Activated CD8-positive, alpha-beta T cell treated with anti-CD3 and anti-CD28 coated beads, Interleukin-2, amount 10 ng/mL, durations not matched to agents 7 days and 5 days (primary cell): ENCODE results near the gene PITPNC1. TPM values are rescaled to one million over a fixed set of nuclear protein-coding genes. Genes with fewer than 3 reads are reported as not detected.
"Not testable (repeated sequence)": the region's sequence is repeated elsewhere in the genome, so short reads cannot be mapped to it uniquely, and the experiment has no call there.

Experiments
- ATAC-seq: fragments of 150-1000 bp; cut with Tn5 transposase; one replicate; pipeline ENCODE4 v1.10.0; 2021; ENCODE audit warnings: moderate library complexity
- CTCF ChIA-PET: fragments of 350-600 bp; sonication (Branson Sonifier 250); formaldehyde crosslinking; loops from one replicate; lab custom pipeline; 2021; ENCODE audit warnings: antibody characterized with exemption; lab: Charles Lee
- POLR2A ChIA-PET: fragments of 350-600 bp; sonication (Branson Sonifier 250); formaldehyde crosslinking; loops from one replicate; lab custom pipeline; 2021; ENCODE audit warnings: antibody characterized with exemption; lab: Charles Lee
- DNase-seq: peaks from one replicate; pipeline ENCODE4 v3.0.0-alpha.2; 2020
- H3K27ac Mint-ChIP-seq: one replicate; pipeline ENCODE4 v1.8.0; 2021; ENCODE audit warnings: mild to moderate bottlenecking, mixed read lengths
- H3K27me3 Mint-ChIP-seq: one replicate; pipeline ENCODE4 v1.8.0; 2021; ENCODE audit warnings: low read depth, mixed read lengths
- H3K36me3 Mint-ChIP-seq: one replicate; pipeline ENCODE4 v1.8.0; 2021; ENCODE audit warnings: low read depth, mixed read lengths
- H3K4me1 Mint-ChIP-seq: one replicate; pipeline ENCODE4 v1.8.0; 2021; ENCODE audit warnings: low read depth, mixed read lengths
- H3K4me3 Mint-ChIP-seq: one replicate; pipeline ENCODE4 v1.8.0; 2021; ENCODE audit warnings: mild to moderate bottlenecking, mixed read lengths
- H3K9me3 Mint-ChIP-seq: one replicate; pipeline ENCODE4 v1.8.0; 2022; ENCODE audit warnings: mixed read lengths; ENCODE audit not compliant: insufficient read depth
- total RNA-seq, 2 experiments: library from RNA; stranded (reverse); gene quantifications; one replicate each; pipeline ENCODE4 v1.2.3, GENCODE V29; 2021

The PITPNC1 gene
- total RNA-seq, 2 experiments from 2014 or later = 74.0 to 76.5 TPM

GRCh38 chr17:67461228-67461780 is 84.2 kb downstream of the PITPNC1 start:
- peaks cover 47% of the 10 kb centered on the region for H3K36me3 Mint-ChIP-seq
- no peaks in the 10 kb centered on the region for H3K27me3 Mint-ChIP-seq
- POLR2A ChIA-PET = interaction anchor here (0.5 to 2.7 kb wide), 3 partner anchors 8 to 65 kb away, joined by 3 to 13 read pairs (median 3); no protein-coding TSS in a partner anchor
- no peak overlapping the region for H3K4me3 Mint-ChIP-seq
- peak overlapping the region; percentile 76 for H3K27ac Mint-ChIP-seq
- ATAC-seq = peak; percentile 55
- no peak for DNase-seq
- CTCF ChIA-PET = interaction anchor here (5.5 kb wide), 1 partner anchor 14 kb away, joined by 34 read pairs; no protein-coding TSS in a partner anchor
- H3K9me3 Mint-ChIP-seq = peaks cover 13% of the 10 kb centered on the region
- H3K4me1 Mint-ChIP-seq = peaks cover 78% of the 10 kb centered on the region

- no peak overlapping the region for H3K4me3 Mint-ChIP-seq
These were observed 84.8 kb downstream of the PITPNC1 start for GRCh38 chr17:67461876-67462275.

GRCh38 chr17:67466251-67466796 is 89.2 kb downstream of the PITPNC1 start:
- ATAC-seq (no peak), DNase-seq (no peak)
- Mint-ChIP-seq H3K9me3 (no peaks in the 10 kb centered on the region), H3K27ac (peak overlapping the region; percentile 56), H3K27me3 (no peaks in the 10 kb centered on the region), H3K4me1 (peaks cover 75% of the 10 kb centered on the region), H3K36me3 (peaks cover 19% of the 10 kb centered on the region), H3K4me3 (no peak overlapping the region)
- ChIA-PET CTCF (interaction anchor here (0.7 to 3.3 kb wide), 4 partner anchors 9 to 92 kb away, joined by 5 to 16 read pairs (median 8); no protein-coding TSS in a partner anchor), POLR2A (interaction anchor here (2.0 to 2.5 kb wide), 2 partner anchors 9 to 13 kb away, joined by 7 to 10 read pairs; no protein-coding TSS in a partner anchor)

More at GRCh38 chr17:67461876-67462275, 84.8 kb downstream of the PITPNC1 start:
- Mint-ChIP-seq H3K27me3 (no peaks in the 10 kb centered on the region), H3K36me3 (peaks cover 48% of the 10 kb centered on the region), H3K9me3 (peaks cover 13% of the 10 kb centered on the region), H3K27ac (peak overlapping the region; percentile 76), H3K4me1 (peaks cover 78% of the 10 kb centered on the region)
- DNase-seq (no peak), ATAC-seq (peak; percentile 27)
- ChIA-PET CTCF (interaction anchor here (2.0 to 5.5 kb wide), 3 partner anchors 9 to 83 kb away, joined by 6 to 34 read pairs (median 13); no protein-coding TSS in a partner anchor), POLR2A (interaction anchor here (0.5 to 2.7 kb wide), 2 partner anchors 9 to 65 kb away, joined by 3 to 13 read pairs; no protein-coding TSS in a partner anchor)

- ATAC-seq = peak; percentile 21
- H3K27ac Mint-ChIP-seq = peak overlapping the region; percentile 74
- peaks cover 74% of the 10 kb centered on the region for H3K4me1 Mint-ChIP-seq
- ChIA-PET CTCF (interaction anchor here (0.7 to 3.3 kb wide), 7 partner anchors 8 to 101 kb away, joined by 3 to 16 read pairs (median 3); partner anchors contain the start of gene PSMD12), POLR2A (interaction anchor here (0.5 to 9.4 kb wide), 6 partner anchors 7 to 71 kb away, joined by 3 to 124 read pairs (median 5); no protein-coding TSS in a partner anchor)
- H3K27me3 Mint-ChIP-seq = no peaks in the 10 kb centered on the region
- no peak overlapping the region for H3K4me3 Mint-ChIP-seq
- H3K9me3 Mint-ChIP-seq = no peaks in the 10 kb centered on the region
- no peak for DNase-seq
- peaks cover 20% of the 10 kb centered on the region for H3K36me3 Mint-ChIP-seq
These were observed 90.7 kb downstream of the PITPNC1 start for GRCh38 chr17:67467500-67468455.

GRCh38 chr17:67469208-67469980 is 92.3 kb downstream of the PITPNC1 start:
- ChIA-PET POLR2A (interaction anchor here (0.9 to 9.4 kb wide), 11 partner anchors 8 to 91 kb away, joined by 3 to 124 read pairs (median 5); partner anchors contain the start of gene PITPNC1), CTCF (interaction anchor here (0.8 to 2.0 kb wide), 15 partner anchors 9 to 103 kb away, joined by 3 to 20 read pairs (median 8); partner anchors contain the start of genes PITPNC1 and PSMD12)
- H3K4me1 Mint-ChIP-seq = peaks cover 74% of the 10 kb centered on the region
- no peaks in the 10 kb centered on the region for H3K9me3 Mint-ChIP-seq
- DNase-seq = peak; percentile 55
- H3K4me3 Mint-ChIP-seq = peak overlapping the region; percentile 64
- ATAC-seq = peak; percentile 70
- H3K27me3 Mint-ChIP-seq = no peaks in the 10 kb centered on the region
- H3K27ac Mint-ChIP-seq = peak overlapping the region; percentile 92
- peaks cover 22% of the 10 kb centered on the region for H3K36me3 Mint-ChIP-seq

- Mint-ChIP-seq H3K4me3 (no peak overlapping the region), H3K36me3 (peaks cover 20% of the 10 kb centered on the region), H3K27me3 (no peaks in the 10 kb centered on the region), H3K4me1 (peaks cover 74% of the 10 kb centered on the region), H3K27ac (peak overlapping the region; percentile 19), H3K9me3 (no peaks in the 10 kb centered on the region)
- ATAC-seq (no peak), DNase-seq (no peak)
- CTCF ChIA-PET = interaction anchor here (0.8 to 2.0 kb wide), 13 partner anchors 8 to 95 kb away, joined by 3 to 20 read pairs (median 8); partner anchors contain the start of gene PITPNC1
- POLR2A ChIA-PET = interaction anchor here (0.6 to 9.4 kb wide), 11 partner anchors 7 to 92 kb away, joined by 3 to 124 read pairs (median 5); partner anchors contain the start of gene PITPNC1
These were observed 93.1 kb downstream of the PITPNC1 start for GRCh38 chr17:67470163-67470562.

- CTCF ChIA-PET = interaction anchor here (13.8 kb wide), 1 partner anchor 93 kb away, joined by 365 read pairs; the partner anchor contains the start of gene PITPNC1
These were observed 94.0 kb downstream of the PITPNC1 start for GRCh38 chr17:67471118-67471517.

GRCh38 chr17:67472606-67473005 is 95.5 kb downstream of the PITPNC1 start:
- ATAC-seq, H3K9me3 Mint-ChIP-seq, H3K27me3 Mint-ChIP-seq, H3K4me3 Mint-ChIP-seq, H3K27ac Mint-ChIP-seq, DNase-seq: not testable (repeated sequence)
- ChIA-PET POLR2A (interaction anchor here (0.6 to 9.4 kb wide), 7 partner anchors 20 to 391 kb away, joined by 3 to 124 read pairs (median 4); no protein-coding TSS in a partner anchor), CTCF (interaction anchor here (0.6 to 13.8 kb wide), 6 partner anchors 10 to 95 kb away, joined by 3 to 365 read pairs (median 4); partner anchors contain the start of gene PITPNC1)
- peaks cover 15% of the 10 kb centered on the region for H3K36me3 Mint-ChIP-seq
- H3K4me1 Mint-ChIP-seq = peaks cover 69% of the 10 kb centered on the region

More at GRCh38 chr17:67471118-67471517, 94.0 kb downstream of the PITPNC1 start:
- Mint-ChIP-seq H3K27me3 (no peaks in the 10 kb centered on the region), H3K9me3 (no peaks in the 10 kb centered on the region), H3K36me3 (peaks cover 20% of the 10 kb centered on the region), H3K4me3 (no peak overlapping the region), H3K27ac (no peak overlapping the region), H3K4me1 (peaks cover 75% of the 10 kb centered on the region)
- no peak for DNase-seq
- POLR2A ChIA-PET = interaction anchor here (0.6 to 9.4 kb wide), 2 partner anchors 29 to 266 kb away, joined by 3 to 124 read pairs; no protein-coding TSS in a partner anchor
- ATAC-seq = no peak

- H3K27me3 Mint-ChIP-seq = no peaks in the 10 kb centered on the region
- CTCF ChIA-PET = interaction anchor here (1.0 to 13.8 kb wide), 15 partner anchors 8 to 114 kb away, joined by 3 to 365 read pairs (median 24); partner anchors contain the start of gene PITPNC1
- peaks cover 72% of the 10 kb centered on the region for H3K4me1 Mint-ChIP-seq
- peaks cover 14% of the 10 kb centered on the region for H3K36me3 Mint-ChIP-seq
- no peak for DNase-seq
- H3K9me3 Mint-ChIP-seq = no peaks in the 10 kb centered on the region
- POLR2A ChIA-PET = interaction anchor here (1.1 to 10.2 kb wide), 13 partner anchors 8 to 95 kb away, joined by 3 to 135 read pairs (median 8); partner anchors contain the start of gene PITPNC1
- H3K4me3 Mint-ChIP-seq = peak overlapping the region; percentile 72
- ATAC-seq = no peak
- peak overlapping the region; percentile 94 for H3K27ac Mint-ChIP-seq
These were observed 97.1 kb downstream of the PITPNC1 start for GRCh38 chr17:67474081-67474661.
